Testis (tissue), 2 donors: ENCODE data around the gene TWNK.

Experiments
- CTCF ChIP-seq, 3 experiments: fragments of 450-650 bp in 2 of 3; fragments of 200-600 bp in 1 of 3; sonication (generic) in 1 of 3; IDR thresholded peaks; one replicate each; pipeline ENCODE4 v1.5.1; 2016 to 2019; ENCODE audit warnings: antibody characterized with exemption in 3 of 3, mild to moderate bottlenecking in 2 of 3, moderate library complexity in 1 of 3
- POLR2A ChIP-seq: fragments of 450-650 bp; IDR thresholded peaks from one replicate; pipeline ENCODE4 v1.6.1; 2017; ENCODE audit warnings: antibody characterized with exemption, mild to moderate bottlenecking, moderate library complexity

GRCh38 chr10:101016814-101017213 lies 29.5 kb downstream of the TWNK start:
- no peak for TF ChIP-seq CTCF (IDR thresholded peaks at IDR 0.05)
- no peak for TF ChIP-seq POLR2A
